Transverse colon (tissue), 4 donors: ENCODE data around the gene PEDS1.

ENCODE experiments used
- EP300 ChIP-seq: sonication (generic); formaldehyde crosslinking; IDR thresholded peaks from one replicate; pipeline ENCODE4 v1.6.1; 2017; ENCODE audit warnings: antibody characterized with exemption, low read depth
- POLR2A ChIP-seq: fragments of 450-650 bp; IDR thresholded peaks from one replicate; pipeline ENCODE4 v1.6.1; 2016; ENCODE audit warnings: antibody characterized with exemption, mild to moderate bottlenecking, moderate library complexity
- POLR2AphosphoS5 ChIP-seq, 3 donors: sonication (generic); formaldehyde crosslinking; IDR thresholded peaks; one replicate each; pipeline ENCODE4 v1.6.1; 2016; ENCODE audit warnings: antibody characterized with exemption in 3 of 3
- TF ChIP-seq, protein P1 (sequence below), 5 experiments: fragments of 200-600 bp in 3 of 5; fragments of 450-650 bp in 2 of 5; sonication (generic) in 3 of 5; IDR thresholded peaks; 1 replicate in 2 of 5; 2 replicates in 3 of 5; pipeline ENCODE4 v1.5.1; 2016 to 2017; ENCODE audit warnings: antibody characterized with exemption in 5 of 5, inconsistent platforms in 3 of 5, mild to moderate bottlenecking in 2 of 5, moderate library complexity in 1 of 5

- TF ChIP-seq, protein P1, sequence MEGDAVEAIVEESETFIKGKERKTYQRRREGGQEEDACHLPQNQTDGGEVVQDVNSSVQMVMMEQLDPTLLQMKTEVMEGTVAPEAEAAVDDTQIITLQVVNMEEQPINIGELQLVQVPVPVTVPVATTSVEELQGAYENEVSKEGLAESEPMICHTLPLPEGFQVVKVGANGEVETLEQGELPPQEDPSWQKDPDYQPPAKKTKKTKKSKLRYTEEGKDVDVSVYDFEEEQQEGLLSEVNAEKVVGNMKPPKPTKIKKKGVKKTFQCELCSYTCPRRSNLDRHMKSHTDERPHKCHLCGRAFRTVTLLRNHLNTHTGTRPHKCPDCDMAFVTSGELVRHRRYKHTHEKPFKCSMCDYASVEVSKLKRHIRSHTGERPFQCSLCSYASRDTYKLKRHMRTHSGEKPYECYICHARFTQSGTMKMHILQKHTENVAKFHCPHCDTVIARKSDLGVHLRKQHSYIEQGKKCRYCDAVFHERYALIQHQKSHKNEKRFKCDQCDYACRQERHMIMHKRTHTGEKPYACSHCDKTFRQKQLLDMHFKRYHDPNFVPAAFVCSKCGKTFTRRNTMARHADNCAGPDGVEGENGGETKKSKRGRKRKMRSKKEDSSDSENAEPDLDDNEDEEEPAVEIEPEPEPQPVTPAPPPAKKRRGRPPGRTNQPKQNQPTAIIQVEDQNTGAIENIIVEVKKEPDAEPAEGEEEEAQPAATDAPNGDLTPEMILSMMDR (IDR thresholded peaks at IDR 0.05), result no peak
- TF ChIP-seq POLR2AphosphoS5 (IDR thresholded peaks at IDR 0.05), result no peak
- no peak for TF ChIP-seq POLR2A
- TF ChIP-seq EP300, result no peak
These were observed 28.8 kb upstream of the PEDS1 start for GRCh38 chr20:50182346-50182745.
